HG02798 (cell line): ENCODE results near the gene LPP.

Source experiments
- ATAC-seq: cut with Tn5 transposase; IDR thresholded peaks from one replicate; pipeline ENCODE4 v1.9.1; 2021; ENCODE audit warnings: mild to moderate bottlenecking; ENCODE audit not compliant: unreplicated experiment, poor library complexity

The LPP gene

DNA sequence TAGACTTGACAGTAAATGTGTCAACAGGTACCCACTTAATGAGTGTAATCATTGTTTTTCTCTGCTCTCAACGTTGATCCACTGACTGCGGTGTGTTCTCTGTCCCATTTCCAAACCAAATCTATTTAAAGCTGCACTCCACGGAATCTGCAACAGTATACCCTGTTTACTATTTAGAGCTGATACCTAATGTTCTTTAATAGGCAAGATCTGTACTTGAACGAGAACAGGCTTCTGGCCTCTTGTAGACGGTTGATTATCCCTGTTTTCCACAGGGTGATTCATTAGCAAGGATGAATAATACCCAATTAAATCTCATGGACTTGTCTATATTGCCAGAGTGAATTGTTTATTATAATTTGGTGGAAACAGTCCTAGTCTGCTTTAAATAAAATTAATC lies 189.9 kb downstream of the LPP start:
- ATAC-seq, result no peak

DNA sequence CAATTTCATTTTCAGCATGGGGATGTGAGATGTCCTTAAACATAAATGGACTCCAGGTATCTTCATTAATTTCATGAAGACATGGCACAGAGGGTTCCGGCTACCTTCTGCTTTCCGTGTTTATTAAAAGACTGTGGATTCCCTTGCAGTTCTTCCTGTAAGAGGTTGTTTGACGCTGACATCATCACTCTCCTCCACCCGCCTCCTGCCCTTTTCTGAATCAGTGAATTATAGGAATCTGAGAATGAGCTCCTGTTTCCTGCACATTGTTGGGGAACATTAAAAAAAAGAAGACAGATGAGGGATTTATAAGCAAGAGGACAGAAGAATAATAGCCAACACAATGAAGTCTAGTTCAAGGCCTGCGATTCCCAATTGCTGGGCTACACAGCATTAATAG lies 191.3 kb downstream of the LPP start:
- no peak for ATAC-seq

DNA sequence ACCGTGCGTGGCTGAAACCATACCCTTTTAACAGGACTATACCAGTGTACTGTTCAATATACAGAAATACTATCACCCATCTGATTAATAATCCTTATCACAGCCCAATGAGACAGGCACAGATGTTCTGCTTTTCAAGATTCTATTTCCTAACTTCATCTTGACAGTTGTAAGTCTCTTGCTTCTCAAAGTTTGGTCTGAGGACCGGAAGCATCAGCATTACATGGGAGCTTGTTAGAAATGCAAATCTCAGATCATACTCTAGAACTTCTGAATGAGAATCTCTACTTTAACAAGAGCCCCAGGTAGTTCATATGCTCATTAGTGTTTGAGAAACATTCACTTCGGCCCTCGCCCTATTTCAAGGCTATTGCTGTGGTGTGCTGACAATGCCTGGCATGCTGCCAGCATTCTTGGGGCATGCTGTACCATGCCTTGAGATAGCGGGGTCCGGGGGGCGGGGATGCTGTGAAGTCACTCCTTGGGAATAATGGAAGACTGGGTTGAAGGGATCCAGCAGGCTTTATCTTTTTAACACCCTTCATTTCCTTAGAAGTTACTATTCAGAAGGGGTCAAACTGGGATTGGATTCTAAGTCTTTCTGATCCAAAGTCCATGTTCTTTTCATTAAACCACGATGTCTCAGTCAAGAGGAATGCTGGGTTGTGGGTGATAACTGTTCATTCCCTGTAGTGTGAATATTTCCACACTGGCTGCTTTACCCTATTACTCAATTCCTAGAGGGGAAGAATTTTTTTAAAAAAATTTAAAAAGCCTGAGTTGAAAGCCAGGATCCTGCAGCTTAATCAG lies 194.7 kb downstream of the LPP start:
- ATAC-seq, result no peak

DNA sequence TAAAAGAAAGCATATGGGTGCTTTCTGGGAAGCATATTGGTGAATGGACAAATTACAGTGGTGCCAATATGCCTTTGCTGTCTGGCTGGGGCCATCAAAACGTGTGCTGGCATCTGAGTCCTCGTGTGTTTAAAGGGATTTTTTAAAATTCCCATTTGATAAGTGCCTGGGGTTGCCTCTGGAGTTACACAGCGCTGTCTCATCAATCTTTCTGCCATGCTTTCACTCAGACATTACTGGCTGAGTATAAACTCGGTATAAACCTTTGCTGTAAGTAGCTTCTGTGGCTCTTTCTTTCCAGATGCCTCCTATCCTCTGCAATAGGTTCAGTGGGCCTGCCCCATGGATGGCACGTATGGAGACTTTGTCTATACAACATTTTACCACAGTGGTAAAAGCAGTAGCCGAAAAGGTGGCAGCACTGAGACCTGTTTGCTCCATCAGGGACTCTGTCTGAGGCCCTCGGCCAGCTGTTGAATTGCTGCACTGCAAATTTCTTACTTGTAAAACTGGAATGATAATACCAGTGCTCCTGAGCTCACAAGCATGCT lies 195.5 kb downstream of the LPP start:
- no peak for ATAC-seq

DNA sequence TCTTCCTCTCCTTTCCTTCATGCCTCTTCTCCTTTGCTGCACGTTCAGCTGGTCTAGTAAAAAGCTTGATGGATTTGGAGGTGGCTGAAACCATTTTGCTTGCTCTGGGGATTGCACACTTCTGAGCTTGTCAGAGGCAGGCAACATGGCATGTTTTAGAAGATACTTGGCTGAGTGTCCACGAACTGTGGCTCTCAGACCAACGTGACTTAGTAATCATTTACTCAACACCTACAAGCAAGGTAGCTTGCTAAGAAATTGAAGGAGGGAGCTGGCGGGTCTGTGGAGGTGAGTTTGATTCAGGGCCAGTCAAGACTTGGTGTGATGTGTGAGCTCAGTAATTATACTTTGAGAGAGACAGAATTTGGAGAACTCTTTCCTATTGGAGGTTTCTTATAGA lies 196.0 kb downstream of the LPP start:
- no peak for ATAC-seq

DNA sequence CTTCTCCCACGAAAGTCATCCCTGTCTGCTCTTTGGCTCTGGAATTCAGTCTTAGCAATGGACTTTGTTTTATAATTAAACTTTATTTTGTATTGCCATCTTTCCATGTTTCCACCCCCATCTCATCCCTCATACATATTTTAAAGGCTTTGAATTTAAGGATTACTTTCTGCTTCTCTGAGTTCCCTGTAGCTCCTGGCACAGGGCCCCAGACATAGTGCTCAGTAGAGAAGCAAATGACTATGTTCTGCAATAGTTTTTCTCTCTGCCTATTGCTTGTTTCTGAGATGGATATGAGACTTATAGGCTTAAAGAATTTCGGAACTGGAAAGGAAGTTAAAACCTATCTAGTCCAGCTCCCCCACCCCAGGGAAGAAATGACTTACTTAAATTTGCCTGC lies 197.0 kb downstream of the LPP start:
- ATAC-seq, result no peak

DNA sequence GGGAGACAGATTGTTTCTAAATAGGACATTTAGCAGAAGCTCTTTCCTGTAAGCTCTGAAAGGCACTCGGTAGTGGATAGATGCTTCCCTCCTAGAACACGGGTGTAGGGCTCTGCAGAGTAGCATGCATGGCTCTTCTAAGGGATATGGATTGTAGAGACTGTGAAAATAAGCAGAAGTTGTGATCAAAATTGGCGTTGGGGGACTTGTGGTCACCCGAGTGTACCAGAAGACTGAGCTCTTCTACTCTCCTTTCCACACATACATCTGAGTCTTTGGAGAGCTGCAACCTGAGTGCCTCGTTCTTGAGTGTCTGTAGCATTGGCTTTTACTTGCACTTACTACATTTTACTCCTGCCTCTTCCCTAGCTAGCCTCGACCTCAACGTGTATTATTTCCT lies 197.7 kb downstream of the LPP start:
- no peak for ATAC-seq

DNA sequence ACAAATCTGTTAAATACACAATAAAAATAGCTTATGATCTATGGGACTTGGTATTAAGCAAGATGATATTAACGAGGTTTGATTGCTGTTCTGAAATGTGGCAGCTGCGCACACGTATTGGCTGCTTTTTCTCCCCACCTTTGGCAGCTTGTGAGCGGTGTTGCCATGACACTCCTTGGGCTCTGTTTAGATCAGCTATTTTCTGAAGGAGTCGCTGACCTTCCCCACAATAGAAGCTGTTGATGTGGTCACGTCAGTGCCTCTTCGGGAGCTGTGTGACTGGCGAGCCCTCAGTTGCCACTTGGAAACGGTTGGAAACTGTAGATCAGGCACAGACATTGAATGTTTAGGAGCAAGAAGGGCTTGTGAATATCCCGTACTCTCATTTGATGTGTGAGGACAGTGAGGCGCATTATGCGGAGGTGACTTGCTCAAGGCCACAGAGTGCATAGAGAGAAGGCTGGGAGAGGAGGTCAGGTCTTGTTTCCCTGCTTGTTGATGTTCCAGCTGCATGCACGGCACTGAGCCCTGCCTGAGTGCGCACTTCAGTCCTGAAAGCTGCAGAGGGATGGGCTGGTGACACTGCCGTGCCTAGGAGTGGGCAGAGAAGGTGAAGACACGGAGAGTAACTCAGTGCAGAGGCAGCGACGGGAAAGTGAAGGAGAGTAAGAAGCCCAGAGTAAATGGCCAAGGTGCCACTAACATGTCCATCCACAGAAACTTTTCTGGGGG lies 198.4 kb downstream of the LPP start:
- ATAC-seq, result no peak

DNA sequence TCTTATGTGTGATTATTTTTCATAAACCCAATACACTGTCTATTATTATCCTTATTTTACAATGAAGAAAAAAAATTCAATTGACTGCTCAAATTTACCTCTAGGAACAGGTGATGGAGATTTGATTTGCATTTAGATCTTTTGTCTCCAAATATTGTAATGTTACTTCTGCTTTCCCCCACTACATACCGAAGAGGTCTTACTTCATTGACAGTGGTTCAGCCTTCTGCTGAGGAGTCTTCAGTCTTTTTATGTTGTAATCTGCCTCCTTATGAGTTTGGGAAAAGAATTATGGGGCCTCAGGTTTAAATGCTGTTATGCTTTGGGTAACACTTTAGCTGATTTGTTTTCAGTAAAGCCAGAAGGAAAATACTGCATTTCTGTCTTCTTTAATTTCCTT lies 199.5 kb downstream of the LPP start:
- ATAC-seq, result no peak

DNA sequence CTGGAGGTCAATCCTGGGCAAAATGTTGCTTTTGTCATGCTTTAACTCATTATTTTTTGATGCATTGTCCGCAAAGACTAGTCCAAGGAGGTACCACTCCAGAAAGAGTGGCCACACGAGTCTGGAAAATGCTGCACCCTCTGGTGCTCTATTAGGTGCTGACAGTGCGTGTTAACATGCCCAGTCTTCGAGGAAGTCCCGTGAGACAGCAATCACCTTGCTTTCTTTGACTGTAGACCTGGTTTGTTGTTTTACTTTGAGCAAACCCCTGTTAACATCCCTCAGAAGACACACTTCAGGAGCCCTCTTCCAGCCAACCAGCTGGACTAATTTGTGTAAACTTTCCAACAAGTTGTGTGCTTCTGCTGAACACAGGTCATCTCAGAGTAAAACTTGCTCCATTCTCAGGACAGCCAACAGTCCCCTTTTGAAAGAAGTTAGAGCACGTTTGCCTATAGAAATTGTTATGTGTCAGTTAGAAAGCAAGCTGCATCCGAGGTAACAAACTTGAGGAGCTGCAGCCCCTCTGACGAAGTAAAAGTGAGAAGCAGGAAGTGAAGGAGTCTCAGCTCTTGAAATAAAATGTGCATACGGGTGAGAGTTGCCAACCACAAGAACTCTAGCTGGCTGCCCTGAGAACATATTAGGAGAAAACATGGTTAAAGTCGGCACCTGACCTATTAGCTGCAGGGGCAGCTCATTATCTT lies 205.0 kb downstream of the LPP start:
- ATAC-seq, result no peak

DNA sequence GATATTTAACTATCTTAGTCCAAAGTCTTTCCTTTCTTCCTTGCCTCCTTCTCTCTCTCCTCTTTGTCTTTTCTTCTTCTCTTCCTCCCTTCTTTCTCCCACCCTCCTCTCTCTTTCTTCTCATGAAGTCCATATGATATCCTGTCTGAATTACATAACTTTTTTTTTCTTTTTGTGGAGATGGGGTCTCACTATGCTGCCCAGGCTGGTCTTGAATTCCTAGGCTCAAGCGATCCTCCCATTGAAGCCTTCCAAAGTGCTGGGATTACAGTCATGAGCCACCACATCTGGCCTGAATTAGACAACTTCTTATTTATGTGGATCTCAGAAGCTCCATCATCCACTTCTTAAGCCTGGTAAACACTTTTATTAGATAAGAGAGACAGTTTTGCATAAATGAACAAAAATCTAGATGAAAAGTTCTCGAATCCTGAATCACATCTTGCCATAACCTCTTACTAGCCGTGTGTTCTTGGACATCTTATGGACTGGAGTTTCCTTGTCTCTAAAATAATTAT lies 206.5 kb downstream of the LPP start:
- no peak for ATAC-seq

DNA sequence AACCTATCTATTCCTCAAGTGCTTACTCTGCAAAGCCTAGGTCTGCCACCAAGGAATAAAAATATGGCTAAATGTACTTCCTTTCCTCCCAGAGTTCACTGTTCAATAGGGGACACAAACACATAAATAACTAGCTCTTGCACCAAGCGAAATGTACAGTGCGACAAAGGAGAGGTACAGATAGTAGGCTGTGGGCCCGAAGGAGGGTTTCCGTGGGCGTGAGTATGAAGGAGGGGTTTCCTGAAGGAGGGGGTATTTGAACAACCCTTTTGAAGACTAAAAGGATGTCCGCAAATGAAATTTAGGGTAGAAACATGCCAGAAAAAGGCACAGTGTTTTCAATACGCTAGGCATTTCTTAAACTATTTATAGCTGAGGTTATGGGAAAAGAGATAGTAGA lies 207.9 kb downstream of the LPP start:
- ATAC-seq, result no peak

DNA sequence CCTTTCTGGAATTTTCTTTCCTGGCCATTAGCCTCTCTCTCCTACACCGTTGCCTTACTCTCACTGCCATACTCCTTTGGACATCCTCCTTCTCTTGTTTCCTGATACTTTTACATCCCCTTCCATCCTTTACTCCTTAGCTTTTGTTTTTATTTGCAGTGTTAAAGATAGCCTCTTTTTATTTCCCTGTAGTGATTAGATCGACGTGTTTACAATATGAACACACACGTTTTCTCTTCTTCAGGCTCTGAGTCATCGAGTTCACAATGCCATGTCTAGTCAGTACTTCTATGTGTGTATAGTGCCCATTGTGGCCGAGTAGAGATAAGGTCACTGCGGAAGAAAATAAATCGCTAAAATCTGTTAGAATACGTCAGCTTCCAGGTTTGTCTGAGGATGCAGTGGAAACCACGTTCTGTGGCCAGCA lies 208.5 kb downstream of the LPP start:
- no peak for ATAC-seq

DNA sequence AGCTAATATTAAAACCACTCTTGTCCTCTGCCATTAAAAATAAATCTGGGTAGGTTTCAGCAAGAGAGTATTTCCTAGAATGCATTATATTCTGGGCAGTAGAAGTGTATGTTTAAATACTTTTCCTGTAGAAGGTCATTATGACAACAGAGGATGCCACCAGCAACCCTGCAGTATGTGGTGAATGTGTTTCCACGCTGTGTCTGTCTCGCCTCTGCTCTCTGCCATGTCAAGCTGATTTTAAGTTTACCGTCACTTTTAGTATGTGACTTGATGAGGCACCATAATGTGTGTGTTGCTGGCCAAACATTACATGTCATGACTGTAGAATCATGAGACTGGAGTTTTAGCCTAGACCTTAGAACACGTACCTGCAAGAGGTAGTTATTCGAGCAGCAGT lies 211.2 kb downstream of the LPP start:
- no peak for ATAC-seq

DNA sequence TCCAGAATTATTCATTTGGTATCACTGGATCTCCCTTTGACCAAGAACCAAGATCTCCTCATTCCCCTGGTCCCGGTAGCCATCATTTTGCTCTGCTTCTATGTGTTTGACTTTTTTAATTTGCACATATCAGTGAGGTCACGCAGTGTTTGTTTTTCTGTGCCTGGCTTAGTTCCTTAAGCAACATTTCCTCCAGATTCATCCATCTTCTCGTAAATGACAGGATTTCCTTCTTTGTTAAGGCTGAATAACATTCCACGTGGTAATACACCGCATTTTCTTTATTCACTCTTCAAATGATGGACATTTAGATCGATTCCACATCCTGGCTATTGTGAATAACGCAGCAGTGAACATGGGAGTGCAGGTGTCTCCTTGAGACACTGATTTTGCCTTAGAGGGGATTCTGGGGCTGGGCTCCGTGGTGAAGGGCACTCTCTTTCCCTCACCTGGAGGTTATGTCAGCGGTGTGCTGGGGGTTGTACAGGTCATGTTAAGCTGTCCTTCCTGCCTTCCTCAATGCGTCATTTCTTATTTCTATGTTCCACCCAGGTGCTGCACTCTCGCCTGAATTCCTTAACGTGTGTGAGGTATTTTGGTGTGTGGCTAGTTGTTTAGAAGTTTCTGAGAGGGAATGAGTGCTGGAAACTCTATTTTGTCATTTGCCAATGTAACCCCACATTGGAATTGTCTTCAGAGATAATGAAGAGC lies 212.2 kb downstream of the LPP start:
- no peak for ATAC-seq

DNA sequence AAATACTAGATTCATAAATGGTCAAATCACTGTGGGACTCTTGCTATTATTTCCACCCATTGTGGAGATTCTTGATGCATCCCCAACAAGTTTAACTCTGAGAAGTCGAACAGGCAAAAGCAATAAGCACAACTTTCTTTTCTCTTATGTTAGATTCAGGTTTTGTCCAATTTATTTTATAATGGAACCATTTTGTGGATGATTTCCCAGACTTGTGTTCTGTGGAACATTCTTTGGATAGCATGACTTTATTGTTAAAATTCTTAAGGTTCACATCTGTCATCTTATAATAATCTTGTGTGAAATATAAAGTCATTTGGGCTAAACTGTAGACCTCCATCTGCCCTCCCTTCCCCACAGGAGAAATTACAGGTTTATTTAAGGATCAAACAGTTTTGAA lies 213.7 kb downstream of the LPP start:
- ATAC-seq, result no peak

DNA sequence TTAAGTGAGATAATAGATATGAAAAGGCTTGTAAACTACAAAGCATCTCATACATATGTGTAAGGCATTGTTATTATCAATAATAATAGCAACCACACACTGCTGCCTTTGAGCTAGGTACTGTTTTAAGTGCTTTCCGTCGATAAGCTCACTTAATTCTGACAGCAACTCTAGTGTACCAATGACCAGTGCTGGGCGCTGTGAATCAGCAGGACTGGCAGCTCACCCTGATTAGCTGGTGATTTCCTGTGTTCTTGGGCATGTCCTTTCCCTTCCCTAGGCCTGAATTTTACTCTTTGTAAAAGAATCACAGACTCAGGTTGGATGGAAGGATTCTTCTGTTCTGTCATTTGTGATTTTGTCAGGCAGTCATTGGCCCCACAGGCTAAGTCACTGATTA lies 215.6 kb downstream of the LPP start:
- no peak for ATAC-seq

DNA sequence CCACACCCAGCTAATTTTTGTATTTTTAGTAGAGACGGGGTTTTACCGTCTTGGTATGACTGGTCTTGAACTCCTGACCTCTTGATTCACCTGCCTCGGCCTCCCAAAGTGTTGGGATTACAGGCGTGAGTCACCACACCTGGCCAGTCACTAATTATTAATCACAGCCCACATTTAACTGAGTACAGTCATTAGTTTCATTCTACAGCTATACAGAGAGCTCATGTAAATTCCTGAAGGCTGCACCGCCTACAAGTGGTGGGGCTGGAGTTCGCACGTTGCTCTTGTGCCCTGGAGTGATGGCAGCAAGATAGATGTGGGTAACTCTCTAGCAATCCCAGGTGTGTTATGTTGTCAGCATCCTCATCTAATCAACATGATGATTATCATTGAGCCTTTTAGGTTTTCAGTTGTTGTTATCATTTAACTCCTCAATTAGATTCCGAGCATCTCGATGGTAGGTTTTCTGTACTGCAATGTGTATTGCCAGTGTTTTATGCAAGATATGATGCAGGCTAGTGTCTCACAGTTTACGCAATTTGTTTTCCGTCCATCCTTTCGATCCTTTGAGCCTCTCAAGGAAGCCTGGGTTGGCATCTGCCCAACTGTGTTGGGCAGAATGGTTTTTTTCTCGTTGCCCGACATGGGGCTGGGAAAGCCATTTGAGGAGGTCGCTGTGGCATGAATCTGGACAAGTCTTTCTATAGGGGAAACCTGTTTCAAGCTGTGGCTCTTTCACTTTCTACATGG lies 216.3 kb downstream of the LPP start:
- ATAC-seq, result no peak

DNA sequence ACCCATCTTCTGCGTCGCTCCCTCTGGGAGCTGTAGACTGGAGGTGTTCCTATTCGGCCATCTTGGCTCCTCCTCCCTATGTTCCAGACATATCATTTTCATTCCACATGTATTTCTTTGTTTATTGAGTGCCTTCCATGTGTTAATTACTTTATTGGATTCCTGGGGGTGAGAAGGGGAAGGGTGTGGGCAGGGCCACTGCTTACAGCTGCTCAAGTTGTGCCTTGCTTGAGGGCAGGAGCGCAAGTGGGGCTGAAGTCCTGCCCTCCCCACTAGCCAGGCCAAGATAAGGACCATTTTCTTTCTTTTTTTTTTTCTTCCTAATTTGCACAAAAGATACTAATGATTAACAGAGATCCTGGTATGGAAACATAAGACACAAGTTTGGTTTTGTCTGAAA lies 224.8 kb downstream of the LPP start:
- no peak for ATAC-seq

DNA sequence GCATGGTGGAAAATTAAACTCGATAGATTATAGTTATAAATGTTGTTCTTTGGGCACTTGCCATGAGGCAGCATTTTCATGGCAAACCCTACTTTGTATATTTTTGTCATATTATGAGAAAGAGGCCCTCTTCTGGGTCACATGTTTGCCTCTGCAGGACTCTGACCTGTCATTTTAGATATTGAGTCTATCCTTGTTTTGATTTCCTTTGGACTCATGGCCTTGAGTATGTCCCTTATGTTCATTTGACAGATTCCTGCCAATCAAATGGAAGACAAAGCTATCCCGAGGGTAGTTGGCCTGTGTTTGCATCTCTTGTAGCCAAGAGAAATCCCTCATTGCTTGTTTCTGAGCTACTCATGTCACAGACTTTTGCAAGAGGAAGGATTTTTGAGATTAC lies 226.3 kb downstream of the LPP start:
- no peak for ATAC-seq
